Measurements from ENCODE around the gene NAT9.

NAT9 gene

GRCh38 chr17:74744714-74745547 lies 31.2 kb downstream of the NAT9 start:
- peak; percentile 56 to 60 for DNase-seq (ENCODE audit: low read depth in 2 of 2)

DNA sequence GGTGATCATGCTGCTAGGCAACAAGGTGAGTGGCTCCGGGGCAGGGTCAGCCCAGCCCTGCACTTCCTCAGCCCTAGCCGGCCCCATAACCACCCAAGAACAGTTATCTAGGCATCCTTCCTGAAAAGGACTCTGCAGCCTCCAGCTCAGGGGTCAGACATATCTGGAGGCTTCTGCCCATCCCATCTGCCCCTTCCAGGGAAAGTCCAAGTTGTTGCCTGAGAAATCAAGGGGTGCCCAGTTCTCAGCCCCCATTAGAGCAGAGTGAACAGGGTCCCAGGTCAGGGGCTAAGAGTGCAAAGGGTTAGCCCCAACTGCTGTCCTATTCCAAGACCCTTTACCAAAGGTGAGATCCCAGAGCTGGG lies 31.8 kb downstream of the NAT9 start:
- DNase-seq (ENCODE audit: low read depth in 2 of 2), result no peak

DNA sequence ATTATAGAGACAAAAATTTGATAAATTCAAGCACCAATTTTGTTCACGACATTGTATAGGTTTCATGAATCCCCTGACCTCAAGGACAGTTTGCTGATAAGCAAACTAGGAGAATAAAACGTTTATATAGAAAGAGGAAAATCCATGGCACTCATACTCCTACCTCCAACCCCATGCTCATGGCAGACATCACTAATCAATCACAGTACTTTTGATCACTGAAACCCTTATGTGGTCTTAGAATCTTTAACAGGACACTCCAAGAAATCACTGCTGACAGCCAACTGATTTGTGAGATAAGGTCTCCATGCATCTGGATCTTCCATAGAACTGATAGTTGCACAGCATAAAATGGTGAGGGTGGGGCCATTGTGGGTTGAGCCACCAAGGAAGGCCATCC lies 32.4 kb downstream of the NAT9 start:
- DNase-seq (ENCODE audit: low read depth in 2 of 2), result no peak

DNA sequence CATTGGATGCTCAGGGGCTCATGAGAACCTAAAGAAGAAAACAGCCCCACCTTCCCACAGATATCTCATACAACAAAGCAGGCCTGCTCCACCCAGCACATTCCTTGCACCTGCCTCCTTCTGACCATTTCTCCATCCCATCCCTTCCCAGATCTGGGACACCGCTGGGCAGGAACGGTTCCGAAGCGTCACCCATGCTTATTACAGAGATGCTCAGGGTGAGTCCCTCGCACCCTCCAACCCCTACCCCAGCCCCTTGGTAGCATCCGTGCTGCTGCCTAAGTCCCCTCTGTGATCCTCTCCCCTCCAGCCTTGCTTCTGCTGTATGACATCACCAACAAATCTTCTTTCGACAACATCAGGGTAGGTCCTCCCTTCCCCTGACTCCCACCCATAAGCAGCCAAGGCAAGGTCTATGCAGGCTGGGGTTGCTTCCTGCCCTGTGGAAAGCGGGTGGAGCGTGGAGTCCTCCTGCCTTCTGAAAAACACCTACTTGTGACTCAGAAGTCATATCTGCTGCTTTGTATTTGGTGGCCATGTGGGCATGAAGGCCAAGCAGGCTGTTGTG lies 33.1 kb downstream of the NAT9 start:
- DNase-seq (ENCODE audit: low read depth in 2 of 2), result no peak

DNA sequence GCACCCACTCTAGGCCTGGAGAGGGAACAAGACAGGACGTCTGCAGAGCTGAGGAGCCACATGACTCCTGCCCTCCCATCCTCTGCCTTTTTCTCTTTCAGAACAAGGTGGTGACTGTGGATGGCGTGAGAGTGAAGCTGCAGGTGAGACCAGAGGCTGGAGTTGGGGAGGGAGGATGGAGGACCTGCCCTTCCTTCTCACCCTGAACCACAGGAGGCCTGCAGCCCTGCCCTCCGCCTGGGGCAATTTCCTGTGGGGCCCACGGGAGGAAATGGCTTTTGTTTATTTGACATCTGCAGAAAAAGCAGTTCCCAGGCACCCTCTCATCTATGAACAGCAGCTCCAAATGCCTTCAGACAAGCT lies 34.0 kb downstream of the NAT9 start:
- DNase-seq (ENCODE audit: low read depth in 2 of 2), result no peak

GRCh38 chr17:74740641-74741387 lies 35.3 kb downstream of the NAT9 start:
- DNase-seq (ENCODE audit: low read depth in 2 of 2), result no peak

DNA sequence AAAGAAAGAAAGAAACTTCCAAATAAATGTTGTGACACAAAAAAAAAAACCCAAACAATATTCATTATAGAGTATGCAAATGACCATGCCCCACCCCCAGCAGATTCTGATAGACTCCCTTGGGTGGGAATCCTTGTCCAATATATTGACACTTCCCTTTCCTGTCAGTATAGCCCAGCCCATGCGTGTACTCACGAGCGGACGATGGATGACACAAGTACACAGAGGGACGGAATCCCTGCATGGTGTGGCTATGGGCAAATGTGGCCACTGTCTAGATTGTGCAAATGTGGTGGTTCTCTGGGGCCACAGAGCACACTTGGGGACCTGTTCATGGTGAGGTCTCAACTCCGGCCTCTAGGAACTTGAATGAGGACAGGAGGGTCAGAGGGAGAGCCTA lies 36.0 kb downstream of the NAT9 start:
- DNase-seq (ENCODE audit: low read depth in 2 of 2), result no peak

- no peak for DNase-seq (ENCODE audit: low read depth in 2 of 2)
Observed at GRCh38 chr17:74739227-74739831, 36.8 kb downstream of the NAT9 start.

DNA sequence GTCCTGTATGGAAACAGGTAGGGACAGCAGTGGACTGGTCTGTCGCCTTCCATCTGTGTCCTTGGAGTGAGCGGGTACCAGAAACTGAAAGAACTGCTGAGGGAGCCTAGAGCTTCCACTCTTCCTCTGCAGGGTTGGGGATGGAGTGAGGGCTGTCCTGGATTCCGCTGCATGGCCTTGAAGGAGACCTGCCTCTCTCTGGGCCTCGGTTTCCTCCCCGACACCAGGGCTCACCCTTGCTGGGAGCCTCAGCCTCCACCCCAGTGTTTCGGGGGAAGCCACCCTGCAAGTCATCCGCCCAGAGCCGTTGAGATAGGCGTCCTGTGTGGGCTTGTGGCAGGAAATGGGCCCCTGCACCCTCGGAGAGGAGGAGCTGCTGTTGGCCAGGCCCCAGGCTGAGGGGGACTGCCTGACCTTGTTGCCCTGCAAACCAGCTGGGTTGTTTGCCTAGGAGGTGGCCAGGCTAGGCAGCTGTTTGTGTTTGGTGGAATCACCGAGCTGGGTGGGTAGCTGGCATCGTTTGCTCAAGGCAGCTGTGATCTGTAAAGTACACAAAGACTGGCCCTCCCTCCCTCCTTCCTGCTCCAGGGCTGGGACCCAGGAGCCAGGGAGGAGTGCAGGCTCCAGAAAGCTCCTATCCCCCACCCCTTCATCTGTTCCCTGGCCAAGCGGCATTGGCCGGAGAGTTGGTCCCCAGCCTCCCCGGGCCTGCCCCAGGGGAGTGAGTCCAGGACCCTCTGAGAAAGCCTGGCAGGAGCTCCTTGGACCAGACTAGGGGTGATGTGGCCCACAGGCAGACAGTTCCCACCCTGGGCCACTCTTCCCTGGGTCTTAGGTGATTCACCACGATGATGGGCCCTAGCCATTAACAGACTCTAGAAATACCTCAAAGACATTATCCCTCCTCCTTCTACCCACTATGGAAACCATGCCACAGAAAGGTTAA lies 37.8 kb downstream of the NAT9 start:
- DNase-seq (ENCODE audit: low read depth in 2 of 2), result peak; percentile 60 to 63

GRCh38 chr17:74737299-74738050 lies 38.7 kb downstream of the NAT9 start:
- no peak for DNase-seq (ENCODE audit: low read depth in 2 of 2)

DNA sequence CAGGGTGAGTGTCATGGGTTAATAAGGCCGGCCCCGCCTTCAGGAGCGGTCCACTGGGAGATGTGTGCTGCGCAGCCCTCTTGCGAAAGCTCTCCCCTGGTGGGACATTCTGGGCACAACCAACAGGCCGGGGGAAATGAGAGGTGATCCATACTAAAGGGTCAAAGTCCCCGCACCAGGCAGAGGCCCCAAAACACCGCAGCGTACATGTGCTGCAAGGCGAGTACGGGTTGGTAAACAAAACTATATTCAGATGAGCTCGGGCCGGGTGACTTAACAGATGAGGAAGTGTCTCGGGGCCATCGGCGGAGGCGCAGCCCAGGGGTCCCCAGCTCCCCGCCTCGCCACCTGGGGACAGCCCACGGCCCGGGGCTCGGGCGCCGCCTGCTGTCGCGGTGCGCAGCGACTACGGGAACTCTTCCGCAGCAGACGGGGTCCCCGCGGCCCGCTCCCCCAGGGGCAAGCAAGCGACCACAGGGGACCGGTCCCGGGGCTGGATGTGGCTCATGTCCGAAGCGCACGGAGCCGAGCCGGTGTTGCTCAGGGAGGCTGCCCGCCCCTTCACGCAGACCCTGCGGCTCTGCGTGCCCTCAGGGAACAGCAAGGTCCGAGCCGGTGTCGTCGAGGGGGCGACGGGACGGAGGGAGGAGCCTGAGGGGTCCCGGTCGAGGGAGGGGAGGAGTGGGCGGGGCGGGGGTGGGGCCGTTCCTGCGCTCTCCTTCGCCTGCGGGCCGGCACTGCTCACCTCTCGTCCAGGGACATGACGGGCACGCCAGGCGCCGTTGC lies 39.4 kb downstream of the NAT9 start, which contains the start of gene RAB37:
RAB37 (plus strand) TSS at position 744 of the 786 bp plus-strand sequence; CDS start at position 761, 17 bp downstream.
- DNase-seq (ENCODE audit: low read depth in 2 of 2), result no peak

DNA sequence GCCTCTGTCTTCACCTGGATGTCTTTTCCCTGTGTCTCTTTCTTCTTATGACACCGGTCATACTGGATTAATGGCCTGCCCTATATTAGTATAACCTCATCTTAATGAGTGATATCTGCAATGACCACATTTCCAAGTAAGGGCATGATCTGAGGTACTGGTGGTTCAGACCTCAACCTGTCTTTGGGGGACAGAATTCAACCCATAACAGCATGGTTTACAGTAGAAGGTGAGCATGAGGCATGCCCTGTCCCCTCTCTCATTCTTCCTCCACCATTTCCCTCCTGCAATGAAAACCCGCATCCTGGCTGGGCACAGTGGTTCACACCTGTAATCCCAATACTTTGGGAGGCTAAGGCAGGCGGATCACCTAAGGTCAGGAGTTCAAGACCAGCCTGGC lies 41.9 kb downstream of the NAT9 start:
- DNase-seq (ENCODE audit: low read depth in 2 of 2), result no peak

- DNase-seq (ENCODE audit: low read depth in 2 of 2), result no peak
Observed at GRCh38 chr17:74733365-74734122, 42.6 kb downstream of the NAT9 start.

DNA sequence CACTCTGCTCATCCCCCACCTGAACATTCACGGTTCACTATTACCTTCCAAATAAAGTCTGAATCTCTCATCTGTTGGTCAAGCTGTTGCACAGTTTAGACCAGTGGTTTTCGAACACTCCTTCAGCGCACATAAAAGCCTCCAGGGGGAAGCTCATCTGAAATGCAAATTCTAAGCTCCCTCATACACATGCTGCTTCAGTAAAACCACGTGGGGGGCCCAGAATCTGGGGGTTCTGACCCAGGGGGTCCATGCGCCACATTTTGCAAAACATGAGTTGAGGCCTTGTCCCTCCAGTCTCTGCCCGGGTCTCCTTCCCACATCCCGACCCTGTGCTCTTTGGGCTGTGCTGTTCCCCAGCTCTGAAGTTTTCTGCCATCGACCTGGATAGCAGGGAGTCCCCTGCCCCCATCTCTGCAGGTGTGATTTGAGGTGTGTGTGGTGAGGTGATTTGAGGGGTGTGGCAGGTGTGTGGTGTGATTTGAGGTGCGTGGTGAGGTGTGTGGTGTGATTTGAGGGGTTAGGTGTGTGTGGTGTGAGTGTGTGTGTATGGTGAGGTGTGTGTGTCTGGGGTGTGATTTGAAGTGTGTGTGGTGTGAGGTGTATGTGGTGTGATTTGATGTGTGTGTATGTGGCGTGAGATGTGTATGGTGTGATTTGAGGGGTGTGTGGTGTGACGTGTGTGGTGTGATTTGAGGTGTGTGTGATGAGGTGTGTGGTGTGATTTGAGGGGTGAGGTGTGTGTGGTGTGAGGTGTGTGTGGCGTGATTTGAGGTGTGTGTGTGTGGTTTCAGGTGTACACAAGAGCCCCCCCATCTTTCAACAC lies 43.9 kb downstream of the NAT9 start:
- no peak for DNase-seq (ENCODE audit: low read depth in 2 of 2)

GRCh38 chr17:74731347-74731605 lies 44.9 kb downstream of the NAT9 start:
- DNase-seq (ENCODE audit: low read depth in 2 of 2), result no peak

DNA sequence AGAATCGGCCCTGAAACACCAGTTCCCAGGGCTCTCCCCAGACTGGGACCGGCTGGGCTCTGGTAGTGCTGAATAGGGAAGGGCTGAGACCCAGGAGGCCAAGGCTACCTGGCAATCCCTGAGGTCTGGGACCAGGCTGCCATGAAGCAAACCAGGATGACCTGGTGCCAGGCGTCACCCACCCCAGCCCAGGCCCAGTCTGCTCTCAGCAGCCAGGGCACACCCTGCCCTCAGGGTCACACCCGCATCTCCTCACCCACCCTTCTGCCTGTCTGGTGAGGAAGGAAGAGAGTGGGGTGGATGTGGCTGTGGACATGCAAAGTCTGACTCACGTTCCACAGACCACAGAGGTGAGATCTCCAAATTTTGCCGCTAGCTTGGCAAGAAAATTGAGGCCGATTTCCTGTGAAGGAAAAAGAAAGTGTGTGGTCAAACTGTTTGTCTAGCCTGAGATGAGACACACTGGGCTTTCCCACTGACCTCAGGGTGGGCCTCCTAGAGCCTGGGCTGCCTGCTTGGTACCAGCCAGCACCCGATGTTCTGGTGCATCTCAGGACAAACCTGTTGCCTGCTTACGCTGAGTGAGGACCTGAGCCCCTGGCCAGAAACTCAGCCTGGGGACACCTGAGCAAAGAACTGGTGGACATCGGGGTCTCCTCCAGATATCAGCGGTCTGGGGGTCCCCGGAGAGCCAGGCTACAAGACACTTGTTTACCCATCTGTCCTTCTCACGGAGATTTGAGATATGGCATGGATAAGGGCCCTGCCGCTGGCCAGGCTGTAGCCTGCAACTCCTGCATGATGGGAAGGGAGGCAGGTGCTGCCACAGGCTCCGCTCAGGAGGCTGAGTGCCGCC lies 45.4 kb downstream of the NAT9 start:
- peak in 1 of 2 donors; percentile 42 for DNase-seq (ENCODE audit: low read depth in 2 of 2)

DNA sequence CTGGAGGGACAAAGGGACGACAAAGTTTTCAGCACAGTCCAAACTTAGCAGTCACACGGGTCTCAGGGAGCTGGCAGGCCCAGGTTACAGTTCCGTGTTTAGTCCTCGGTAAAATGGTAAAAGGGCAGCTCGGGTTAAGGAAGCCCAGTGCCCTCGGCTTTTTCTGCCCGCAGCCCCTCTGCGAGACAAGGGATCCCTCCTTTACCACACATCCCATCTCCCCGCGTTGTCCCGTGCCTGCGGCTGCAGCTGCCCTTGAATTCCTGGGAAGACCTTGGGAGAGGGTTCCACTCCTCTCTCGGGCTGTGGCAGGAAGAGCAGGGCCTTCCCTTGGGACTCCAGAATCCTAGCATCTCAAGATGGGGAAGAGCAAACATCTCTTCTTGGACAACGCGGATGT lies 46.3 kb downstream of the NAT9 start:
- DNase-seq (ENCODE audit: low read depth in 2 of 2), result no peak

All from stimulated activated CD8-positive, alpha-beta memory T cell treated with anti-CD3 and anti-CD28 coated beads, Interleukin-15, amount 100 ng/mL, for 4 hours (primary cell).